K562 (cell line): ENCODE measurements around the gene ZGLP1. TPM values are rescaled to one million over a fixed set of nuclear protein-coding genes. Genes with fewer than 3 reads are reported as not detected.

ENCODE experiments used
- CBX2 ChIP-seq: fragments of 200-600 bp; sonication (generic); IDR thresholded peaks from one replicate; pipeline ENCODE4 v1.6.1; 2012; ENCODE audit warnings: mild to moderate bottlenecking, low read length, inconsistent platforms; ENCODE audit not compliant: insufficient read depth, poor library complexity, severe bottlenecking
- CREBBP ChIP-seq: IDR thresholded peaks from one replicate; pipeline ENCODE4 v1.6.1; 2012; ENCODE audit warnings: low read depth, mild to moderate bottlenecking, control low read depth, inconsistent platforms, low read length
- CTBP1 ChIP-seq: fragments of 450-650 bp; IDR thresholded peaks from 2 replicates; pipeline ENCODE4 v1.6.1; 2016; ENCODE audit warnings: borderline replicate concordance
- ETV1 ChIP-seq: fragments of 450-650 bp; conservative IDR thresholded peaks from 2 replicates; pipeline ENCODE4 v1.6.1; 2016; ENCODE audit warnings: missing genetic modification characterization, control low read depth, low read depth, missing compliant biosample characterization
- HDGF ChIP-seq: fragments of 450-650 bp; IDR thresholded peaks from 2 replicates; pipeline ENCODE4 v1.6.1; 2016
- HNRNPK ChIP-seq: fragments of 200-400 bp; formaldehyde crosslinking; IDR thresholded peaks from one replicate; pipeline ENCODE4 v1.6.1; 2018; ENCODE audit warnings: mild to moderate bottlenecking, low read depth, low read length; ENCODE audit not compliant: poor library complexity, severe bottlenecking
- KLF13 ChIP-seq: fragments of 450-650 bp; IDR thresholded peaks from 2 replicates; pipeline ENCODE4 v1.6.1; 2016; ENCODE audit warnings: missing genetic modification characterization, low read depth, mild to moderate bottlenecking, missing compliant biosample characterization, moderate library complexity, borderline replicate concordance
- LEF1 ChIP-seq: fragments of 450-650 bp; IDR thresholded peaks from 2 replicates; pipeline ENCODE4 v1.6.1; 2016; ENCODE audit warnings: mild to moderate bottlenecking
- PHB2 ChIP-seq: fragments of 450-650 bp; IDR thresholded peaks from 2 replicates; pipeline ENCODE4 v1.6.1; 2017; ENCODE audit warnings: low read depth
- PTTG1 ChIP-seq: fragments of 450-650 bp; IDR thresholded peaks from 2 replicates; pipeline ENCODE4 v1.6.1; 2016; ENCODE audit warnings: low read depth, mild to moderate bottlenecking, missing genetic modification characterization, missing compliant biosample characterization
- RAD21 ChIP-seq, 2 experiments: fragments of 250-450 bp in 1 of 2; fragments of 450-650 bp in 1 of 2; sonication (Bioruptor Pico) in 1 of 2; formaldehyde crosslinking in 1 of 2; IDR thresholded peaks in 1 of 2; conservative IDR thresholded peaks in 1 of 2; 2 replicates each; pipeline versions ENCODE4 v1.4.0 to v1.8.0; 2020 to 2022; ENCODE audit warnings: mild to moderate bottlenecking in 2 of 2, moderate library complexity in 1 of 2
- RBBP5 ChIP-seq: fragments of 200-600 bp; sonication (generic); IDR thresholded peaks from 2 replicates; pipeline ENCODE4 v1.6.1; 2012; ENCODE audit warnings: borderline replicate concordance, mild to moderate bottlenecking, low read length, control low read depth, inconsistent platforms; ENCODE audit not compliant: insufficient read depth, poor library complexity, severe bottlenecking
- RBM15 ChIP-seq: fragments of 200-400 bp; formaldehyde crosslinking; IDR thresholded peaks from 2 replicates; pipeline ENCODE4 v1.6.1; 2018; ENCODE audit warnings: mild to moderate bottlenecking, low read length, moderate library complexity; ENCODE audit not compliant: insufficient read depth
- RCOR1 ChIP-seq, 2 experiments: IDR thresholded peaks; 2 replicates each; pipeline ENCODE4 v1.6.1; 2012; ENCODE audit warnings: low read depth in 2 of 2, low read length in 2 of 2, borderline replicate concordance in 1 of 2, improper control_type of control experiment in 1 of 2
- SRSF1 ChIP-seq: fragments of 200-400 bp; formaldehyde crosslinking; IDR thresholded peaks from 2 replicates; pipeline ENCODE4 v1.6.1; 2017; ENCODE audit warnings: mild to moderate bottlenecking, low read depth, low read length, moderate library complexity
- SUPT5H ChIP-seq: fragments of 450-650 bp; IDR thresholded peaks from 2 replicates; pipeline ENCODE4 v1.6.1; 2016
- TAF15 ChIP-seq: fragments of 200-400 bp; formaldehyde crosslinking; IDR thresholded peaks from 2 replicates; pipeline ENCODE4 v1.6.1; 2017; ENCODE audit warnings: mild to moderate bottlenecking, low read depth, low read length, moderate library complexity
- TARDBP ChIP-seq: fragments of 450-650 bp; IDR thresholded peaks from 2 replicates; pipeline ENCODE4 v1.6.1; 2016
- TFAM ChIP-seq: fragments of 250-450 bp; sonication (Bioruptor Pico); conservative IDR thresholded peaks from 2 replicates; pipeline ENCODE4 v1.5.0; 2021; ENCODE audit warnings: mild to moderate bottlenecking, moderate library complexity
- ZEB2 ChIP-seq: fragments of 450-650 bp; IDR thresholded peaks from 2 replicates; pipeline ENCODE4 v1.6.1; 2016
- ZNF165 ChIP-seq: fragments of 250-450 bp; sonication (Bioruptor Pico); IDR thresholded peaks from 2 replicates; pipeline ENCODE4 v1.4.0; 2020; ENCODE audit warnings: borderline replicate concordance
- polyA plus RNA-seq, 8 experiments: library from polyadenylated mRNA; depleted of rRNA in 4 of 8; stranded (reverse) in 5 of 8; unstranded in 3 of 8; fragments of >200 nt; fragmentation: Nextera tagmentation in 2 of 8; fragmentation: Illumina TruSeq in 1 of 8; extraction: Ambion mirVana in 2 of 8; extraction: Trizol in 1 of 8; gene quantifications; 2 replicates each; pipeline versions ENCODE4 v1.2.1 to v1.2.3, GENCODE V29; 2011 to 2014; ENCODE audit warnings: inconsistent platforms in 1 of 8, missing spikeins in 1 of 8
- total RNA-seq, 7 experiments: library from RNA; depleted of rRNA in 6 of 7; stranded (reverse); fragments of >200 nt in 6 of 7; fragmentation: Illumina TruSeq in 2 of 7; extraction: Trizol in 2 of 7; gene quantifications; 2 replicates each; pipeline versions ENCODE4 v1.2.1 to v1.2.3, GENCODE V29; 2011 to 2021; ENCODE audit warnings: low replicate concordance in 1 of 7
- TF ChIP-seq, protein P1 (sequence below): sonication (generic); formaldehyde crosslinking; IDR thresholded peaks from 2 replicates; pipeline ENCODE4 v1.8.0; 2022; ENCODE audit warnings: missing genetic modification reagents, mild to moderate bottlenecking, borderline replicate concordance

Gene ZGLP1
- total and polyA plus RNA-seq, 9 of the 15 experiments (the other 6 are each of a cell fraction or from before 2014, with no cell fraction given), result 0.24 to 4.5 (median 2.2) TPM

DNA sequence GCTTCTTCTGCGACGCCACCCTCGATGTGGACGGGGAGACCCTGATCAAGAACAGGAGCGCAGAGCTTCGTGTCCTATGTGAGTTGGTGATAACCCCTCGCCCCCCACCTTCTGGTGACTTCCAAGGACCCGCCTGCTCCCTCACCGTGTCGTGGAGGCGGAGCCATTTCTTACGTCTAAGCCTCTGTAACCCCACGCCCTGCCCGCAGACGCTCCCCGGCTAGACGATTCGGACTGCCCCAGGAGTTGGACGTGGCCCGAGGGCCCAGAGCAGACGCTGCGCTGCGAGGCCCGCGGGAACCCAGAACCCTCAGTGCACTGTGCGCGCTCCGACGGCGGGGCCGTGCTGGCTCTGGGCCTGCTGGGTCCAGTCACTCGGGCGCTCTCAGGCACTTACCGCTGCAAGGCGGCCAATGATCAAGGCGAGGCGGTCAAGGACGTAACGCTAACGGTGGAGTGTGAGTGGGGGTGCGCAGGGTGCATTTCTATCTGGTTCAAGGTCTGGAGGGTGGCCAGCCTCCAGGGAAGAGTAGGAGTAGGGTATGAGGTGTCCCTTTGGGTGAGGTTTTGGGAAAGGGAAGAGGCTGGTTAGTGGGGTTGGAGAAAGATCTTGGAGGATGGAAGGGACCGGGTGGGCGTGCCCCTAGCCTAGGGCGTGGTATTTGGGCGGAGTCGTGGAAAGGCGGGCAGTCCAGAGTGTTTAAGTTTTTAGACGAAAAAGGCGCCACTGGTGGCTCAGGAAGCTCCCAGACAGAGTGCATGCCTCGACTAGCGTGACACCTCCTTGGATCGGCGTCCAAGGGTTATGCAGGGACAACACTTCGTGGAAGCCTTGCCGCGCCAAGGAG is 16.6 kb downstream of the ZGLP1 start (continued):
- TF ChIP-seq TAF15 (no peak), LEF1 (no peak), RAD21 (CRISPR knock-in tag; conservative IDR thresholded peaks at IDR 0.05 in 1 of 2, IDR thresholded peaks at IDR 0.05 in 1 of 2) (no peak), TARDBP (0 out of 2 replicates have a peak, but pooled peaks have one; percentile 33), CREBBP (no peak), RBM15 (no peak), SUPT5H (no peak), KLF13 (tag) (no peak; the same call in 1 of the 2 replicates), ETV1 (tag) (no peak), PTTG1 (tag) (no peak), HNRNPK (no peak), CTBP1 (no peak), HDGF (peak; percentile 64; the same call in 1 of the 2 replicates), SRSF1 (no peak), PHB2 (no peak), RBBP5 (no peak), TFAM (CRISPR knock-in tag) (no peak), ZNF165 (CRISPR knock-in tag) (no peak), RCOR1 (IDR thresholded peaks at IDR 0.05; ENCODE audit: borderline replicate concordance in 1 of 2, low read depth in 2 of 2, low read length in 2 of 2) (no peak), ZEB2 (no peak), CBX2 (no peak)
- TF ChIP-seq, protein P1, sequence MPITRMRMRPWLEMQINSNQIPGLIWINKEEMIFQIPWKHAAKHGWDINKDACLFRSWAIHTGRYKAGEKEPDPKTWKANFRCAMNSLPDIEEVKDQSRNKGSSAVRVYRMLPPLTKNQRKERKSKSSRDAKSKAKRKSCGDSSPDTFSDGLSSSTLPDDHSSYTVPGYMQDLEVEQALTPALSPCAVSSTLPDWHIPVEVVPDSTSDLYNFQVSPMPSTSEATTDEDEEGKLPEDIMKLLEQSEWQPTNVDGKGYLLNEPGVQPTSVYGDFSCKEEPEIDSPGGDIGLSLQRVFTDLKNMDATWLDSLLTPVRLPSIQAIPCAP (CRISPR knock-in tag), result no peak
